Measurements from ENCODE around the gene BSCL2. TPM values are rescaled to one million over a fixed set of nuclear protein-coding genes. Genes with fewer than 3 reads are reported as not detected.

The BSCL2 gene
- total RNA-seq, 4 donors from 2014 or later: 25.7 to 37.8 (median 29.2) TPM

DNA sequence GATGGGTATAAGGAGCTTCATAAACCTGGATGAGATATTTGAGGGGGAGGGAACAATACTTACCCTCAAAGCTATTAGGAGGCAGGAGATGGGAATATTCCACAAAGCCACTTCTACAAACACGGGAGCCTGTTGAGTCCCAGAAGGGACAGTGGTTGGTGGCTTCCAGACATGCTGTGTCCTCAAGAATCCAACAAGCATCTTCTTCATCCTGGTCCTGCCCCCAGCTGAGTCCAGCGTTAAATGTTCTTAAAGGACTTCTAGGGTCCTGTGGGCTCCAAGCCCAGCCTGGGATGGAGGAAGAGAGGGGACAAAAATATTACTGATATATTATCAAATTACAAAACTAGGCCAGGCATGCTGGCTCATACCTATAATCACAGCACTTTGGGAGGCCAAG, 39.8 kb downstream of the BSCL2 start:
- Histone ChIP-seq H3K36me3 (peaks cover 0 to 18% of the 10 kb centered on the region in 2 donors), H3K9me3 (no peaks in the 10 kb centered on the region), H3K4me3 (peak overlapping the region in 1 of 2 donors; percentile 87), H3K27me3 (no peaks in the 10 kb centered on the region), H3K27ac (peak overlapping the region in 3 of 4 donors; percentile 16 to 96 (median 95)), H3K4me1 (peaks cover 5 to 74% (median 24%) of the 10 kb centered on the region in 3 donors)
- TF ChIP-seq POLR2A (IDR thresholded peaks at IDR 0.05): no peak
- no peak for TF ChIP-seq EP300 (IDR thresholded peaks at IDR 0.05)
- TF ChIP-seq POLR2AphosphoS5 (IDR thresholded peaks at IDR 0.05): no peak
- TF ChIP-seq CTCF (IDR thresholded peaks at IDR 0.05): no peak
- 57 to 100% methylated on average over 1 to 2 of the region's 2 CpGs for WGBS, 2 donors (ENCODE audit: low coverage in 1 of 2)
- no peak for ATAC-seq

GRCh38 chr11:62666259-62666926, 40.8 kb downstream of the BSCL2 start:
- Histone ChIP-seq H3K9me3 (no peaks in the 10 kb centered on the region), H3K27ac (peak overlapping the region; percentile 65 to 96 (median 94)), H3K27me3 (no peaks in the 10 kb centered on the region), H3K36me3 (peaks cover 0 to 28% of the 10 kb centered on the region in 2 donors), H3K4me1 (peaks cover 5 to 67% (median 24%) of the 10 kb centered on the region in 3 donors), H3K4me3 (peak overlapping the region; percentile 71 to 87)
- 64% methylated on average over 11 of the region's 16 CpGs; no CpG with 5 or more reads in 1 of the 2 donors for WGBS, 2 donors (ENCODE audit: low coverage in 1 of 2)
- TF ChIP-seq POLR2A (IDR thresholded peaks at IDR 0.05) (no peak), POLR2AphosphoS5 (IDR thresholded peaks at IDR 0.05) (no peak)
- ATAC-seq: no peak

- no peaks in the 10 kb centered on the region for H3K9me3 ChIP-seq
- no peak for TF ChIP-seq POLR2A (IDR thresholded peaks at IDR 0.05)
- no peak for TF ChIP-seq POLR2AphosphoS5 (IDR thresholded peaks at IDR 0.05)
- TF ChIP-seq EP300 (IDR thresholded peaks at IDR 0.05): no peak
- TF ChIP-seq CTCF (IDR thresholded peaks at IDR 0.05): no peak
- H3K36me3 ChIP-seq: peaks cover 0 to 29% of the 10 kb centered on the region in 2 donors
- peak overlapping the region; percentile 65 to 96 (median 94) for H3K27ac ChIP-seq
- peak; percentile 39 for ATAC-seq
- no peaks in the 10 kb centered on the region for H3K27me3 ChIP-seq
- peaks cover 5 to 61% (median 22%) of the 10 kb centered on the region in 3 donors for H3K4me1 ChIP-seq
- peak overlapping the region; percentile 71 to 87 for H3K4me3 ChIP-seq
- WGBS, 2 donors (ENCODE audit: low coverage in 1 of 2): no CpG with 5 or more reads among the region's 39 CpGs
Observed at GRCh38 chr11:62665599-62666258, 41.5 kb downstream of the BSCL2 start.

- Histone ChIP-seq H3K9me3 (no peaks in the 10 kb centered on the region), H3K4me1 (peaks cover 5 to 55% (median 19%) of the 10 kb centered on the region in 3 donors), H3K36me3 (peaks cover 0 to 29% of the 10 kb centered on the region in 2 donors), H3K4me3 (peak within 1 kb of the TSS; percentile 71 to 87), H3K27me3 (no peaks in the 10 kb centered on the region), H3K27ac (peak within 1 kb of the TSS; percentile 77 to 96 (median 94))
- ATAC-seq: peak; percentile 98
- WGBS, 2 donors (ENCODE audit: low coverage in 1 of 2): 0% methylated on average over 4 of the region's 47 CpGs; no CpG with 5 or more reads in 1 of the 2 donors
- TF ChIP-seq POLR2A (IDR thresholded peaks at IDR 0.05): peak; percentile 98 to 99
- TF ChIP-seq POLR2AphosphoS5 (IDR thresholded peaks at IDR 0.05): peak; percentile 100
- no peak for TF ChIP-seq EP300 (IDR thresholded peaks at IDR 0.05)
- TF ChIP-seq CTCF (IDR thresholded peaks at IDR 0.05): no peak
Observed at GRCh38 chr11:62665075-62665598, 42.1 kb downstream of the BSCL2 start, which contains the start of the genes C11orf98 and CSKMT. C11orf98 (minus strand) TSS chr11:62665210; CDS start chr11:62665169, 41 bp downstream. CSKMT (plus strand) TSS chr11:62665312; CDS start chr11:62665880, 568 bp downstream.

- Histone ChIP-seq H3K27me3 (no peaks in the 10 kb centered on the region), H3K9me3 (no peaks in the 10 kb centered on the region), H3K36me3 (peaks cover 0 to 29% of the 10 kb centered on the region in 2 donors), H3K4me3 (peak overlapping the region; percentile 71 to 87), H3K4me1 (peaks cover 5 to 49% (median 19%) of the 10 kb centered on the region in 3 donors), H3K27ac (peak overlapping the region; percentile 77 to 96 (median 94))
- ATAC-seq: peak; percentile 47
- 6 to 17% methylated on average over 3 to 8 of the region's 36 CpGs for WGBS, 2 donors (ENCODE audit: low coverage in 1 of 2)
- TF ChIP-seq POLR2A (IDR thresholded peaks at IDR 0.05) (no peak), EP300 (IDR thresholded peaks at IDR 0.05) (no peak), CTCF (IDR thresholded peaks at IDR 0.05) (no peak), POLR2AphosphoS5 (IDR thresholded peaks at IDR 0.05) (no peak)
Observed at GRCh38 chr11:62664405-62665074, 42.7 kb downstream of the BSCL2 start.

Measured in gastroesophageal sphincter (tissue), 4 donors.